Smooth muscle cell (in vitro differentiated cells): Measurements from ENCODE around the gene FOXF2. TPM values are rescaled to one million over a fixed set of nuclear protein-coding genes. Genes with fewer than 3 reads are reported as not detected.

Experiments
- DNase-seq: peaks from one replicate; lab custom pipeline; 2025; ENCODE audit not compliant: unreplicated experiment; lab: John Stamatoyannopoulos, UW
- H2AFZ ChIP-seq: fragments of 200-600 bp; sonication (generic); 2 replicates; pipeline ENCODE4 v1.6.0; 2016; ENCODE audit warnings: antibody characterized with exemption, low read depth, mild to moderate bottlenecking
- H3F3A ChIP-seq: fragments of 200-600 bp; sonication (generic); 2 replicates; pipeline ENCODE4 v1.6.0; 2017; ENCODE audit warnings: antibody characterized with exemption, low read depth
- H3K27ac ChIP-seq: fragments of 200-600 bp; sonication (generic); 2 replicates; pipeline ENCODE4 v1.5.1; 2016; ENCODE audit warnings: low read depth, mild to moderate bottlenecking
- H3K27me3 ChIP-seq: fragments of 200-600 bp; sonication (generic); 2 replicates; pipeline ENCODE4 v1.6.1; 2016; ENCODE audit warnings: low read depth, mild to moderate bottlenecking
- H3K36me3 ChIP-seq: fragments of 200-600 bp; sonication (generic); 2 replicates; pipeline ENCODE4 v1.5.1; 2016; ENCODE audit warnings: low read depth
- H3K4me1 ChIP-seq: fragments of 200-600 bp; sonication (generic); 2 replicates; pipeline ENCODE4 v1.5.1; 2016; ENCODE audit warnings: low read depth
- H3K4me2 ChIP-seq: fragments of 200-600 bp; sonication (generic); 2 replicates; pipeline ENCODE4 v1.6.0; 2016; ENCODE audit warnings: mild to moderate bottlenecking
- H3K4me3 ChIP-seq: fragments of 200-600 bp; sonication (generic); 2 replicates; pipeline ENCODE4 v1.5.1; 2016; ENCODE audit warnings: mild to moderate bottlenecking
- H3K79me2 ChIP-seq: fragments of 200-600 bp; sonication (generic); 2 replicates; pipeline ENCODE4 v1.6.0; 2016; ENCODE audit warnings: low read depth, mild to moderate bottlenecking
- H3K9ac ChIP-seq: fragments of 200-600 bp; sonication (generic); 2 replicates; pipeline ENCODE4 v1.6.0; 2016; ENCODE audit warnings: low read depth
- H3K9me3 ChIP-seq: fragments of 200-600 bp; sonication (generic); replicated peaks from 2 replicates; pipeline ENCODE4 v1.5.1; 2016; ENCODE audit warnings: low read depth
- H4K20me1 ChIP-seq: fragments of 200-600 bp; sonication (generic); 2 replicates; pipeline ENCODE4 v1.6.0; 2016; ENCODE audit warnings: low read depth
- WGBS: methylation state at CpG from one replicate; pipeline ENCODE4 v1.1.7; 2016; ENCODE audit warnings: low lambda C conversion rate; 5-methylcytosine and 5-hydroxymethylcytosine counted together
- microRNA-seq: library from miRNA; unstranded; fragments of <30 nt; microRNA quantifications from one replicate; pipeline ENCODE4, GENCODE V29; 2016; ENCODE audit warnings: borderline number of aligned reads
- polyA plus RNA-seq: library from polyadenylated mRNA; unstranded; fragments of >200 nt; fragmentation: Nextera tagmentation; extraction: Ambion mirVana; gene quantifications from 2 replicates; pipeline ENCODE4 v1.2.1, GENCODE V29; 2016
- small RNA-seq: library from RNA; depleted of rRNA; stranded (forward); fragments of <200 nt; gene quantifications from one replicate; pipeline ENCODE3, GENCODE V24; 2014
- total RNA-seq: library from RNA; depleted of rRNA; stranded (reverse); fragments of >200 nt; gene quantifications from 2 replicates; pipeline ENCODE4 v1.2.3, GENCODE V29; 2014
- TF ChIP-seq, protein P1 (sequence below): fragments of 200-600 bp; sonication (generic); IDR thresholded peaks from 2 replicates; pipeline ENCODE4 v1.5.1; 2017; ENCODE audit warnings: borderline replicate concordance, mild to moderate bottlenecking, antibody characterized with exemption; ENCODE audit not compliant: insufficient read depth, poor library complexity, severe bottlenecking

Gene FOXF2
- total and polyA plus RNA-seq, 2 experiments from 2014 or later: 3.5 to 4.8 TPM

DNA sequence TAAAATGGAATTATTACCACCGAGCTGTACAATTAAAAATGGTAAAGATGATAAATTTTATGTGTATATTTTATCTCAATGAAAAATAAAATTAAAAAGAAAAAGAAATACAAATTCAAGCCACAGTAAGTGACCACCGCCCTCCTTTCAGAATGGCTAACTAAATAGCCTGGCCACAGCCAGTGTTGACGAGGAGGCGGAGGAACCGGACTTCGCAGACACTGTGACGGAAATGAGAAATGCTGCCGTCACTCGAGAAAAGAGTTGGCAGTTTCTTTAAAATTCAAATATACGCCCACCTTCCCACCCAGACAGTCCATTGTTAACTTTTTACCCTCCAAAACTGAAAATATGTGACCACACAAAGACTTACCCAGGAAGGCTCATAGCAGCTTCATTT is 50.0 kb downstream of the FOXF2 start:
- no peak overlapping the region for H3K4me2 ChIP-seq
- H3K9me3 ChIP-seq: no peaks in the 10 kb centered on the region
- H3K4me3 ChIP-seq: no peak overlapping the region
- H2AFZ ChIP-seq: no peak overlapping the region
- 90% methylated on average over 10 of the region's 10 CpGs for WGBS
- no peaks in the 10 kb centered on the region for H3K4me1 ChIP-seq
- H3F3A ChIP-seq: no peaks in the 10 kb centered on the region
- H3K27ac ChIP-seq: no peak overlapping the region
- H3K9ac ChIP-seq: no peak overlapping the region
- TF ChIP-seq, protein P1, sequence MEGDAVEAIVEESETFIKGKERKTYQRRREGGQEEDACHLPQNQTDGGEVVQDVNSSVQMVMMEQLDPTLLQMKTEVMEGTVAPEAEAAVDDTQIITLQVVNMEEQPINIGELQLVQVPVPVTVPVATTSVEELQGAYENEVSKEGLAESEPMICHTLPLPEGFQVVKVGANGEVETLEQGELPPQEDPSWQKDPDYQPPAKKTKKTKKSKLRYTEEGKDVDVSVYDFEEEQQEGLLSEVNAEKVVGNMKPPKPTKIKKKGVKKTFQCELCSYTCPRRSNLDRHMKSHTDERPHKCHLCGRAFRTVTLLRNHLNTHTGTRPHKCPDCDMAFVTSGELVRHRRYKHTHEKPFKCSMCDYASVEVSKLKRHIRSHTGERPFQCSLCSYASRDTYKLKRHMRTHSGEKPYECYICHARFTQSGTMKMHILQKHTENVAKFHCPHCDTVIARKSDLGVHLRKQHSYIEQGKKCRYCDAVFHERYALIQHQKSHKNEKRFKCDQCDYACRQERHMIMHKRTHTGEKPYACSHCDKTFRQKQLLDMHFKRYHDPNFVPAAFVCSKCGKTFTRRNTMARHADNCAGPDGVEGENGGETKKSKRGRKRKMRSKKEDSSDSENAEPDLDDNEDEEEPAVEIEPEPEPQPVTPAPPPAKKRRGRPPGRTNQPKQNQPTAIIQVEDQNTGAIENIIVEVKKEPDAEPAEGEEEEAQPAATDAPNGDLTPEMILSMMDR: no peak
- H4K20me1 ChIP-seq: no peaks in the 10 kb centered on the region
- H3K79me2 ChIP-seq: no peaks in the 10 kb centered on the region
- DNase-seq: no peak
- H3K36me3 ChIP-seq: no peaks in the 10 kb centered on the region
- peaks cover 14% of the 10 kb centered on the region for H3K27me3 ChIP-seq

GRCh38 chr6:1442929-1443328 is 53.6 kb downstream of the FOXF2 start:
- Histone ChIP-seq H3K79me2 (no peaks in the 10 kb centered on the region), H3K4me2 (no peak overlapping the region), H3K27ac (no peak overlapping the region), H3K36me3 (no peaks in the 10 kb centered on the region), H3K9me3 (no peaks in the 10 kb centered on the region), H3K4me1 (no peaks in the 10 kb centered on the region), H3F3A (no peaks in the 10 kb centered on the region), H3K4me3 (no peak overlapping the region), H3K9ac (no peak overlapping the region), H4K20me1 (no peaks in the 10 kb centered on the region), H3K27me3 (no peaks in the 10 kb centered on the region), H2AFZ (no peak overlapping the region)
- 76% methylated on average over 4 of the region's 4 CpGs for WGBS
- TF ChIP-seq, protein P1: no peak
- DNase-seq: no peak

Small RNA genes lying within 50 kb of the gene (microRNA-seq; reads per million reads assigned to microRNA genes)
- 7.6 reads per million, percentile 6 among the genes with 10 or more reads in this experiment for gene MIR6720

Small RNA genes lying within 50 kb of the gene (small RNA-seq; reads per million reads assigned to genes)
- gene MIR6720: not detected

Other genes starting within 250 kb of the FOXF2 start
- gene FOXQ1, start 77.5 kb upstream of the FOXF2 start, total RNA-seq: 3.5 and 6.6 TPM in 2 replicates
- 10.0 and 10.4 TPM in 2 replicates for gene FOXQ1, start 77.5 kb upstream of the FOXF2 start, polyA plus RNA-seq
- gene FOXC1, start 220.3 kb downstream of the FOXF2 start, total RNA-seq: 0.58 and 1.4 TPM in 2 replicates
- 0.10 and 0.40 TPM in 2 replicates for gene FOXC1, start 220.3 kb downstream of the FOXF2 start, polyA plus RNA-seq